CD8-positive, alpha-beta memory T cell (primary cell): ENCODE measurements around the gene NPLOC4. TPM values are rescaled to one million over a fixed set of nuclear protein-coding genes. Genes with fewer than 3 reads are reported as not detected.
"Not testable (repeated sequence)": the region's sequence is repeated elsewhere in the genome, so short reads cannot be mapped to it uniquely, and the experiment has no call there.

ENCODE experiments used
- CTCF ChIA-PET: fragments of 350-600 bp; sonication (Branson Sonifier 250); formaldehyde crosslinking; loops from one replicate; lab custom pipeline; 2021; ENCODE audit warnings: antibody characterized with exemption; lab: Charles Lee
- POLR2A ChIA-PET: fragments of 350-600 bp; sonication (Branson Sonifier 250); formaldehyde crosslinking; loops from one replicate; lab custom pipeline; 2021; ENCODE audit warnings: antibody characterized with exemption; lab: Charles Lee
- DNase-seq, 5 donors: peaks; one replicate each; pipeline versions ENCODE4 v3.0.0 to v3.0.0-alpha.2; 2020 to 2022; ENCODE audit warnings: mixed read lengths in 1 of 5
- H3K27ac ChIP-seq: one replicate; pipeline ENCODE4 v1.7.0; 2013; ENCODE audit warnings: low read depth, mild to moderate bottlenecking, low read length, moderate library complexity
- H3K27me3 ChIP-seq: 2 replicates; pipeline ENCODE4 v1.7.0; 2013; ENCODE audit warnings: low read length, mild to moderate bottlenecking; ENCODE audit not compliant: insufficient read depth, poor library complexity, severe bottlenecking
- H3K36me3 ChIP-seq: 2 replicates; pipeline ENCODE4 v1.7.0; 2013; ENCODE audit warnings: mild to moderate bottlenecking, low read length, moderate library complexity; ENCODE audit not compliant: insufficient read depth
- H3K4me1 ChIP-seq: 2 replicates; pipeline ENCODE4 v1.7.0; 2013; ENCODE audit warnings: mild to moderate bottlenecking, low read length, moderate library complexity; ENCODE audit not compliant: insufficient read depth
- H3K4me3 ChIP-seq: 2 replicates; pipeline ENCODE4 v1.7.0; 2013; ENCODE audit warnings: mild to moderate bottlenecking, low read length
- H3K9me3 ChIP-seq: 2 replicates; pipeline ENCODE4 v1.7.0; 2013; ENCODE audit warnings: mild to moderate bottlenecking, low read length
- H3K27ac Mint-ChIP-seq, 8 donors: one replicate each; pipeline ENCODE4 v1.8.0; 2020 to 2021; ENCODE audit warnings: mixed read lengths in 8 of 8, mild to moderate bottlenecking in 6 of 8, inconsistent platforms in 3 of 8, moderate library complexity in 3 of 8
- H3K27me3 Mint-ChIP-seq, 2 donors: one replicate each; pipeline ENCODE4 v1.8.0; 2020 to 2021; ENCODE audit warnings: mixed read lengths in 2 of 2, mild to moderate bottlenecking in 1 of 2, moderate library complexity in 1 of 2
- H3K36me3 Mint-ChIP-seq, 3 donors: one replicate each; pipeline ENCODE4 v1.8.0; 2020 to 2021; ENCODE audit warnings: mixed read lengths in 3 of 3, inconsistent platforms in 1 of 3, mild to moderate bottlenecking in 1 of 3
- H3K4me1 Mint-ChIP-seq, 3 donors: one replicate each; pipeline ENCODE4 v1.8.0; 2020 to 2021; ENCODE audit warnings: mixed read lengths in 3 of 3, inconsistent platforms in 1 of 3, mild to moderate bottlenecking in 1 of 3
- H3K4me3 Mint-ChIP-seq, 7 donors: one replicate each; pipeline ENCODE4 v1.8.0; 2020 to 2021; ENCODE audit warnings: mixed read lengths in 7 of 7, mild to moderate bottlenecking in 6 of 7, moderate library complexity in 4 of 7, inconsistent platforms in 2 of 7
- H3K9me3 Mint-ChIP-seq, 5 donors: one replicate each; pipeline ENCODE4 v1.8.0; 2020 to 2022; ENCODE audit warnings: mixed read lengths in 5 of 5, mild to moderate bottlenecking in 3 of 5, moderate library complexity in 2 of 5, inconsistent platforms in 1 of 5
- polyA plus RNA-seq: library from polyadenylated mRNA; unstranded; fragments of 300-500 nt; fragmentation: Illumina TruSeq; gene quantifications from one replicate; pipeline ENCODE4 v1.2.3, GENCODE V29; 2021
- total RNA-seq, 2 experiments: library from RNA; stranded (reverse); gene quantifications; one replicate each; pipeline ENCODE4 v1.2.3, GENCODE V29; 2021

Gene NPLOC4
- total and polyA plus RNA-seq, 3 experiments from 2014 or later = 63.1 to 126 (median 125) TPM

DNA sequence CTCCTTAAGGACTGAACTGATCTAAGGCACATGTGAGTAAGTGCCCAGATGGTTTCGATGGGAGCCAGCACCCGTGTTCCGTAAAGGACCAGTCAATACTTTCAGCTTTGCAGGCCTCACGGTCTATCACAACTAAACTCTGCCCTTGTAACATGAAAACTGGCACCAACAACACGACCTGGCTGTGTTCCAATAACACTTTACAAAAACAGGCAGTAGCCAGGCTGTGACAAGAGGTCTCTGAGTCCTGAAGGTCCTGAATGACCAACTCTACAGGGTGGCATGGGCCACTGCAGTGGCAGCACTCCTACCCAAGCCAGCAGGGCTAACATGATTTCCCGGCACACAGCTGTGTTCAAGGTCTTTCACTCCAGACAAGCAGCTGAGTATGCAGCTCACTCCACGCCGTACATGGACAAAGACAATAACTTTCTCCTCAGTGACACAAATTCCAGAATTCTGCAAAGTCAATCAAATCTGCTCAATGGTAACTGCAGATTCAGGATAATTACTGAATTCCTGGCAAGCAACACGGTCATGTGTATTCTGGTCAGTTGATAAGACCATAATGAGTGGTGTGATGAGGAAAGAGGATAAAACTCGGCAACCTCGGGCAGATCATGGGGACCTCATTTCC, 15.3 kb downstream of the NPLOC4 start:
- H3K4me1 ChIP-seq = no peaks in the 10 kb centered on the region
- H3K4me3 ChIP-seq = no peak overlapping the region
- CTCF ChIA-PET = interaction anchor here (1.5 kb wide), 1 partner anchor 21 kb away, joined by 4 read pairs; no protein-coding TSS in a partner anchor
- Mint-ChIP-seq H3K4me1 (peaks cover 15 to 24% (median 23%) of the 10 kb centered on the region in 3 donors), H3K27me3 (peaks cover 0 to 2% of the 10 kb centered on the region in 2 donors), H3K9me3 (peaks cover 0 to 7% (median 4%) of the 10 kb centered on the region in 5 donors), H3K4me3 (no peak overlapping the region), H3K27ac (no peak overlapping the region), H3K36me3 (peaks cover 19 to 70% (median 31%) of the 10 kb centered on the region in 3 donors)
- no peak for DNase-seq
- POLR2A ChIA-PET = no interaction called here
- no peaks in the 10 kb centered on the region for H3K27me3 ChIP-seq
- H3K36me3 ChIP-seq = peaks cover 29% of the 10 kb centered on the region
- no peak overlapping the region for H3K27ac ChIP-seq
- H3K9me3 ChIP-seq = no peaks in the 10 kb centered on the region

DNA sequence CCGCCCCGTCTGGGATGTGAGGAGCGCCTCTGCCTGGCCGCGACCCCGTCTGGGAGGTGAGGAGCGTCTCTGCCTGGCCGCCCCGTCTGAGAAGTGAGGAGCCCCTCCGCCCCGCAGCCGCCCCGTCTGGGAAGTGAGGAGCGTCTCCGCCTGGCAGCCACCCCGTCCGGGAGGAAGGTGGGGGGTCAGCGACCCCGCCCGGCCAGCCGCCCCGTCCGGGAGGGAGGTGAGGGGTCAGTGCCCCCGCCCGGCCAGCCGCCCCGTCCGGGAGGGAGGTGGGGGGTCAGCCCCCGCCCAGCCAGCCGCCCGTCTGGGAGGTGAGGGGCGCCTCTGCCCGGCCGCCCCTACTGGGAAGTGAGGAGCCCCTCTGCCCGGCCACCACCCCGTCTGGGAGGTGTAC, 18.6 kb downstream of the NPLOC4 start:
- H3K9me3 Mint-ChIP-seq, H3K27me3 Mint-ChIP-seq, H3K4me3 Mint-ChIP-seq, POLR2A ChIA-PET, H3K27ac Mint-ChIP-seq, H3K27me3 ChIP-seq, DNase-seq, H3K27ac ChIP-seq, H3K4me1 ChIP-seq, H3K4me3 ChIP-seq, H3K9me3 ChIP-seq, CTCF ChIA-PET: not testable (repeated sequence)
- peaks cover 24% of the 10 kb centered on the region for H3K36me3 ChIP-seq
- Mint-ChIP-seq H3K36me3 (peaks cover 3 to 65% (median 14%) of the 10 kb centered on the region in 3 donors), H3K4me1 (peaks cover 18 to 40% (median 32%) of the 10 kb centered on the region in 3 donors)

DNA sequence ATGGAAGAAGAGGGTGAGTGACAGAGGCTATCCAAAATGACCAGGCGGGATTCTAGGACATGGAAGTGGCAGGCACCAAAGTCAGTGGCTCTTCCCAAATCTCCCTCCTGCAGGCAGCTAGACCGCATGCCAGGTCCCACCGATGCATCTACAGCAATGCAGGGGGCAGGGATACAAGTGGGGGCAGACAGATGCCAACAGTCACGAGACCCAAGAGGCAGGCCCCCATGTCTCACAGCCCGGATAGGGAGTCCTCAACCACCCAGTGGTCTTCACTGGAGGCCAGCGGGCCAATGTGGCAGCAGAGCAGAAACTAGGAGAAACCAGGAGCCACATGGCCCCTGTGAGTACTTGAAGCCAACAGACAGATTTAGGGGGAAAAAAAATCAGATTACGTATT, 20.0 kb downstream of the NPLOC4 start:
- ChIA-PET CTCF (no interaction called here), POLR2A (no interaction called here)
- no peak overlapping the region for H3K4me3 Mint-ChIP-seq
- no peaks in the 10 kb centered on the region for H3K27me3 Mint-ChIP-seq
- H3K9me3 Mint-ChIP-seq = no peaks in the 10 kb centered on the region
- no peak for DNase-seq
- H3K27ac ChIP-seq = no peak overlapping the region
- H3K27ac Mint-ChIP-seq = peak overlapping the region in 1 of 8 donors; percentile 23
- no peaks in the 10 kb centered on the region for H3K4me1 ChIP-seq
- no peaks in the 10 kb centered on the region for H3K27me3 ChIP-seq
- no peaks in the 10 kb centered on the region for H3K9me3 ChIP-seq
- H3K36me3 ChIP-seq = peaks cover 27% of the 10 kb centered on the region
- peaks cover 3 to 72% (median 14%) of the 10 kb centered on the region in 3 donors for H3K36me3 Mint-ChIP-seq
- no peak overlapping the region for H3K4me3 ChIP-seq
- H3K4me1 Mint-ChIP-seq = peaks cover 21 to 42% (median 36%) of the 10 kb centered on the region in 3 donors

DNA sequence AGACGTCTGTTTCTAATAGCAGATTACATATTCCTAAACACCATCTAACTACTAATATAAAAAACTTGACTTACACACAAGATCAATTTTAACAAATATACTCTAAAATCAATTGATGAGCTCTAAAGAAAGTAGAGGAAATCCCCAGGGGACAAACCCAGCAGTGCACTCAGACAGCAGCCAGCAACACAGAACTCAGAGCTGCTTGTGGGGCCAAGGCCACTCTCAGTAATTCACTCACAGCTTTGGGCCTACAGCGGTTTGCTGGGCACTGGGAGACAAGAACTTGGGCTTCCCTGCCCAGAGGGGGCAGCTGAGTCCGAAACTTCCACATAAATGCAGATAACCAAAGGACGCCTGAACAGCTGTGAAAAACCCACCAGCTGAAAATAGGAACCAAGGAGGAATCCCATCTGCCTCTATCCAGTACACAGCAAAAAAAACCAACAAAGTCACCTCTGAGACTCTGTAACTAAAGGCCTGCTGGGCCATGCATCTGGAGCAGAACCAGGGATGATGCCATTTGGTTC, 21.4 kb downstream of the NPLOC4 start:
- Histone ChIP-seq H3K27ac (no peak overlapping the region), H3K4me1 (no peaks in the 10 kb centered on the region), H3K27me3 (no peaks in the 10 kb centered on the region), H3K4me3 (no peak overlapping the region), H3K9me3 (no peaks in the 10 kb centered on the region), H3K36me3 (peaks cover 14% of the 10 kb centered on the region)
- H3K4me1 Mint-ChIP-seq = peaks cover 19 to 36% (median 34%) of the 10 kb centered on the region in 3 donors
- no peaks in the 10 kb centered on the region for H3K27me3 Mint-ChIP-seq
- POLR2A ChIA-PET = no interaction called here
- peaks cover 3 to 59% (median 8%) of the 10 kb centered on the region in 3 donors for H3K36me3 Mint-ChIP-seq
- peak overlapping the region in 4 of 8 donors; percentile 12 to 92 (median 54) for H3K27ac Mint-ChIP-seq
- no peak for DNase-seq
- CTCF ChIA-PET = no interaction called here
- no peaks in the 10 kb centered on the region for H3K9me3 Mint-ChIP-seq
- H3K4me3 Mint-ChIP-seq = peak overlapping the region in 1 of 7 donors; percentile 44

- Histone ChIP-seq H3K27me3 (no peaks in the 10 kb centered on the region), H3K36me3 (peaks cover 28% of the 10 kb centered on the region), H3K4me3 (no peak overlapping the region), H3K4me1 (no peaks in the 10 kb centered on the region), H3K27ac (no peak overlapping the region), H3K9me3 (no peaks in the 10 kb centered on the region)
- no peaks in the 10 kb centered on the region for H3K27me3 Mint-ChIP-seq
- H3K27ac Mint-ChIP-seq = peak overlapping the region in 1 of 8 donors; percentile 9
- no peaks in the 10 kb centered on the region for H3K9me3 Mint-ChIP-seq
- no peak overlapping the region for H3K4me3 Mint-ChIP-seq
- H3K36me3 Mint-ChIP-seq = peaks cover 7 to 74% (median 11%) of the 10 kb centered on the region in 3 donors
- ChIA-PET CTCF (interaction anchor here (1.5 kb wide), 1 partner anchor 11 kb away, joined by 3 read pairs; no protein-coding TSS in a partner anchor), POLR2A (no interaction called here)
- no peak for DNase-seq
- peaks cover 21 to 39% (median 34%) of the 10 kb centered on the region in 3 donors for H3K4me1 Mint-ChIP-seq
These were observed 24.5 kb downstream of the NPLOC4 start for GRCh38 chr17:81612172-81612970.

GRCh38 chr17:81609541-81610311, 27.2 kb downstream of the NPLOC4 start:
- peak overlapping the region in 1 of 8 donors; percentile 68 for H3K27ac Mint-ChIP-seq
- CTCF ChIA-PET = no interaction called here
- Histone ChIP-seq H3K4me1 (no peaks in the 10 kb centered on the region), H3K4me3 (no peak overlapping the region), H3K9me3 (no peaks in the 10 kb centered on the region), H3K27me3 (no peaks in the 10 kb centered on the region), H3K27ac (no peak overlapping the region), H3K36me3 (peaks cover 37% of the 10 kb centered on the region)
- DNase-seq = no peak
- no peaks in the 10 kb centered on the region for H3K27me3 Mint-ChIP-seq
- H3K4me1 Mint-ChIP-seq = peaks cover 11 to 21% (median 18%) of the 10 kb centered on the region in 3 donors
- peaks cover 4 to 76% (median 16%) of the 10 kb centered on the region in 3 donors for H3K36me3 Mint-ChIP-seq
- H3K4me3 Mint-ChIP-seq = no peak overlapping the region
- no peaks in the 10 kb centered on the region for H3K9me3 Mint-ChIP-seq
- POLR2A ChIA-PET = no interaction called here

GRCh38 chr17:81608605-81609004, 28.3 kb downstream of the NPLOC4 start:
- Histone ChIP-seq H3K27ac (no peak overlapping the region), H3K4me3 (no peak overlapping the region), H3K4me1 (no peaks in the 10 kb centered on the region), H3K27me3 (no peaks in the 10 kb centered on the region), H3K36me3 (peaks cover 47% of the 10 kb centered on the region), H3K9me3 (no peaks in the 10 kb centered on the region)
- Mint-ChIP-seq H3K9me3 (no peaks in the 10 kb centered on the region), H3K36me3 (peaks cover 4 to 77% (median 20%) of the 10 kb centered on the region in 3 donors), H3K4me1 (peaks cover 6 to 11% (median 10%) of the 10 kb centered on the region in 3 donors), H3K27ac (no peak overlapping the region), H3K27me3 (no peaks in the 10 kb centered on the region), H3K4me3 (no peak overlapping the region)
- POLR2A ChIA-PET = no interaction called here
- CTCF ChIA-PET = no interaction called here
- no peak for DNase-seq
